Astrocyte of the hippocampus (primary cell): Measurements from ENCODE around the gene OR9Q2.
"Not testable (repeated sequence)": the region's sequence is repeated elsewhere in the genome, so short reads cannot be mapped to it uniquely, and the experiment has no call there.

ENCODE experiments used
- DNase-seq: peaks from one replicate; pipeline ENCODE4 v3.0.0; 2011; ENCODE audit warnings: low read depth, low spot score

OR9Q2 gene, protein sequence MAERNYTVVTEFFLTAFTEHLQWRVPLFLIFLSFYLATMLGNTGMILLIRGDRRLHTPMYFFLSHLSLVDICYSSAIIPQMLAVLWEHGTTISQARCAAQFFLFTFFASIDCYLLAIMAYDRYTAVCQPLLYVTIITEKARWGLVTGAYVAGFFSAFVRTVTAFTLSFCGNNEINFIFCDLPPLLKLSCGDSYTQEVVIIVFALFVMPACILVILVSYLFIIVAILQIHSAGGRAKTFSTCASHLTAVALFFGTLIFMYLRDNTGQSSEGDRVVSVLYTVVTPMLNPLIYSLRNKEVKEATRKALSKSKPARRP

DNA sequence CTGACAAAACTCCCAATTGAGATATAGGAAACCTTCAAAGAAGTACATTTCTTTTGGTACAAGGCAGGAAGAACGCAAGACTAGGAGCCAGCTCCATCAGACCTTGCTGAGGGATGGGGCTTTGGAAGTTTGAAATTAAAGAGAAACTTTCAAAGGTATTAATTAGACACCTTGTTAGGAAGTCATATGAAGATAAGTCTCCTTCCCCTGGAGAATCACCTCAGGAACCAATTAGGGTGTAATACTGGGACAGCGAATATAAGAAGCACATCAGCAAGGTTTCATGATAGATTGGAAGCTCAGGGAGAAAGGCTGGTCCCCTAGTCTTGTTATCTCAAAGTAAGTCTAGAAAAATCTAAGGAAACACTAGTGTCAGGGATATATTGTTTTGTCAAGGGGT, at the start of gene OR9Q2:
Gene OR9Q2 (plus strand): TSS at position 301 of the 400 bp plus-strand sequence. CDS start 1,421 bp downstream, outside the sequence.
- no peak for DNase-seq

DNA sequence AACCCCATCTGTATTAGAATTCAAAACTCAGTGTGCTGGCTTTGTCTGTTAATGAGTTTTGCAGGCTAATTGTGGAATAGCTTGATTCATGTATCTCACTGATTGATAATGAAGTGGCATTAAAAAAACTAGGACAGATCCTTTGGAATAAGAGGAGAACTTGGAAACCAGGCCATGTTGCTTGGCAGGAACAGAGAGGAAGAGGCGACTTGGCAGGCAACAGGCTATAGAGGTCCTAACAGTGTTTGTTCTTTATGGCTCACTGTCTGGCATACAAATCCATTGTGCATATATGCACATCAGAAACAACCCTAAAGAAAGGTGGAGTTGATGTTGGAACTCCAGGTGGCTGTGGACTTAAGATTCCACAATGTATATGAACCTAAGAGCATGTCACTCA, 46.1 kb upstream of the OR9Q2 start:
- no peak for DNase-seq

DNA sequence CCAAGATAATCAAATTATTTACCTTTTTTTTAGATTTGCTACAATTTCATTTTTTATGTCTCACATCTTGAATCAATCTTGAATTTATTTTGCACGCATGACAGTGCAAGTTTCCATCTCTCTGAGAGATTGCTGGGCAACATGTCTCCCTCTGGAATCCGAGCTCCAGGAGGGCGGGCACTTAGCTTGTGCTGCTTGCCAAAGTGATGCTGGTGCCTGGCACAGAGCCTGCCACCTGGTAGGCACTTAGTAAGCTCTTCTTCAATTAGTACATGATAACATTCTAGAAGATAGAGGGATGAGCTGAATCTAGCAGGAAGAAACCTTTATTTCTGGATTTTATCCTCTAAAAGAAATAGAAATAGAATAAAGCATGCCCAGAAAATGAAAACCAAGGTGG, 36.1 kb upstream of the OR9Q2 start:
- no peak for DNase-seq

DNA sequence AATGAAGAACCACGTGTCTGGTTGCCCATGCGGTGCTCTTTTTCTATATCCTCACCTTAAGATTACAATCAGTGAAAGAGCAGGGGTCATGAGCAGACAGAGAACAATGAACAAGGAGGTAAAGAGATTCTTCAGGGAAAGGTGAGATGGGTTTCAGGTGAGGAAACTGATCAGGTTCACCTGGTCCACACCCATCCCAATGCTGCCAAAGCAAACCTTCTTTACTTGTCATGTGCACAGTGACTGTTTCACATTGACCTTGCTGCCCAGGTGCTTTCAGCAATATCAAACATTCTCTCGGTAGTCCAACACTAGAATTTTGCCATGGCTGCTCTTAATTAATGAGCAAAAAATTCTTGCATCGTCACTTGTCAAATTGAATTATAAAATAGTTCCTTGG, 24.5 kb upstream of the OR9Q2 start:
- no peak for DNase-seq

DNA sequence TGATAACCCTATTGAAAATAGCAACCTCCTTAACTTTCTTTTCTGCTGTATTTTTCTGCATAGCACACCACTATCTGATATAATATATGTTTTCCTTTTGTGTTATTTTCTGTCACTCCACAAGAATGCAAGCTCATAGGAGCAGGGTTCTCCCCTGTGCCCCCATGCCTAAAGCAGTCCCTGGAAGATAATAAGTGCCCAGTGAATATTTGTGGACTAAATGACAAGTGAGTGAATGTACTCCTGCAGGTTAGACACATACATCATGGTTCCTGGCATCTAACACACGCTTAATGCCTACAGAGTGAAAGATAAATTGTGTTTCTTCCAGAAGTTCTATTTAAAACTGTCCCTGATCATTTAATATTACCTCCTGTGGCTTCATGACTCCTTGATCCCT, 23.9 kb upstream of the OR9Q2 start:
- DNase-seq: no peak

DNA sequence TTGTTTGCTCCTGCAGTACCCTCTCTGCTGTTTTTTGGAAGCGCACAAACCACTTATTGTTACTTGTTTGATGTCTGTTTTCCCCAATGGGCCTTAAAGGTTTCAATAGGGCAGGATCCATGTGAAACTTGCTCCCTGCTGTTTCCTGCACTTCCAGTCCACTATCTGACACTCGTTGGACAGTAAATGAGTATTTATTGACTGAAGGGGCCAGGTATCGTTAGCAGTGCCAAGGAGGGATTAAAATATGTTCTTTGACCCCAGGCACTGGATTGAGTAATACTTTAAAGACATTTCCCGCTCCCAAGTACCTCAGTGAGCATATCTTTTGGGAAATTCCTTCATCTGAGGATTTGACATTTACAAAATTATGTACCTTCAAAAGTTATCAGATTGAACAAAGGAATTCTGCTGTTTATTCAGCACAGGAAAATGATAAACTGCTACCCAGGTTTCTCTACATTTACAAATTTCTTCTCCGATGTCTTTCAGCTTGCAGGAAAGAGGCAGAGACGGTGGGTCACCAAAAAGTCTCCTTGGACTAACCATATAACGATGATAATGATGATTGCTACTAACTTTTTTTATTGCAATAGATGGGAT, 23.3 kb upstream of the OR9Q2 start:
- no peak for DNase-seq

DNA sequence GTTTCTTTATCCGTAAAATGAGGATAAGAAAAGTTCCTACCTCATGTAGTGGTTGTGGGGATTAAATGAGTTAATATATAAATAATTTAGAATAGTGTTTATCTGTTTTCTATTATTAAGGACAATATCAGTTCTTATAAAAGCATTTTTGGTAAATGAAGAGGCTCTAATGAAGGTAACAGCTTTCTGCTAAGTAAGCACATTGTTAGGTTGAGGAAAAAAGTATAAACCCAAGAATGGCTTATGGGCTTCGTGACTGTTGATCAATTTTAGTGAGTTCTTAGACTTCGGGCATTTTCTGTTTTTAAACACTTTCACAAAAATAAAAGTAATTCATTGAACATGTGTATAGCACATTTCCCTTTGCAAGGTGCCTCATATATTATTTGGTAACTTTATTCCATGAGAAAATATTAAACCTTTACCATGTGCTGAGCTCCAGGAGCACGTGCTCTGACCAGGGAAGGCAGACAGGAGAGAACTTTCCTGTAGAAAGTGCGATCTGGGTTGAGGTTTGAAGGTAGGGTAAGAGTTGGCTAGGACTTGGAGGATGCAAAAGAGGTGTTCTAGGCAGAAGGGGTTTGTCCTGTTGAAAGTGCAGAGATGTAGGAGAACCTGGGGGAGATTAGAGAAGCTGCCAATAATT, 11.3 kb upstream of the OR9Q2 start:
- DNase-seq: no peak

DNA sequence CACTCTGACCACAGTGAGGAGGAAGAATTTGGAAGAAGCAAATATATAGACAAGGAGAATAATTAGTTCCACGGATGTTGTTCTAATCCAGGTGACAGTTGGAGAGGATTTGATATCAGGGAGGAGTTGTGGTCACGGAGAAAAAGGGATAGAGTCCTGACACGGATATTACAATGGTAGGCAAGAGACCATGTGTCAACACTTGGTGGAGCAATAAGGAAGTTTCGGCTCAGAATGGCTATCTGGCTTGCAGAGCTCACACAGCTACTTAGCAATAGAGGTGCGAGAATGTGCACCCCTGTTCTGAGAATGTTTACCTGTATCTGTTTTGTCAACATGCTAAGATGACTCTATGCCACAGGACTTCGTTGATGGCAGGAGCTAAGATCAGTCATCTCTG, 10.4 kb upstream of the OR9Q2 start:
- DNase-seq: no peak

DNA sequence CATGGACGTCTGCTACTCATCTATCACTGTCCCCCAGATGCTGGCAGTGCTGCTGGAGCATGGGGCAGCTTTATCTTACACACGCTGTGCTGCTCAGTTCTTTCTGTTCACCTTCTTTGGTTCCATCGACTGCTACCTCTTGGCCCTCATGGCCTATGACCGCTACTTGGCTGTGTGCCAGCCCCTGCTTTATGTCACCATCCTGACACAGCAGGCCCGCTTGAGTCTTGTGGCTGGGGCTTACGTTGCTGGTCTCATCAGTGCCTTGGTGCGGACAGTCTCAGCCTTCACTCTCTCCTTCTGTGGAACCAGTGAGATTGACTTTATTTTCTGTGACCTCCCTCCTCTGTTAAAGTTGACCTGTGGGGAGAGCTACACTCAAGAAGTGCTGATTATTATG, 9.2 kb upstream of the OR9Q2 start:
- DNase-seq: no peak

DNA sequence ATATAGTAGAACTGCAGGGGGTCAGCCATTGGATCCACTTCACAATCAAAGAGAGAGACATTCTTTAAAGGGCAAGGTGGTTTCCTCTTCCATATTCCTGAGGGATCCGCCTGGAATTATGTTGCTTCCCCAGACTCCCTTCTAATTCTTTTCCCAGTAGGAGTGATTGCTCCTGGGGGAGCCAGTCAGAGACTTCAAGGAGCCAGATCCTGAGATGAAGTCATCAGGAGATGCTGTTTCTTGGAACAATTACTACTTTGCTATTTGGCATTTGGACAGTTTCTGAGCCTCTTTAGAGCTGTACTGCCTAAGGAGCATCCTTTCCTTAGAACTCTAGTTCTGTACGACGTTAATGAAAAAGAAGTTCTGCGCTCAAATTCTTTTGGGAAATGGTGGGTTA, 1.9 kb upstream of the OR9Q2 start:
- no peak for DNase-seq

DNA sequence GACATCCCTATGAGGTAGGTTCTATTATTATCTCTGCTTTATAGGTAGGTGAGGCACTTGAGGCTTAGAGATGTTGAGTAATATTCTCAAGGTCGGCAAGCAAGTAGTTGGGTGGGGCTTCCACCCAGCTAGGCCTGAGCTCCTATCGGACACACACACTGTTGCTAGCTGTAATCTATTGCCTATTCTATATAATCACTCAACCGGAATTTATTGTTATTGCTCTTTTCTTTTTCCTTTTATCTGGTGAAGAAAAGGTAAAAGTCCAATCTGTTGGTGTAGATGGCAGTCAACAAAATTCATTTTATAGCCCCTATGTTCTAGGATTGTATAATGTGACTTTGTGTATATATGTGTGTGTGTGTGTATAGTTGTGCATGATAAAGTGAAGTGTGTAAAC, 3.4 kb downstream of the OR9Q2 start:
- no peak for DNase-seq

DNA sequence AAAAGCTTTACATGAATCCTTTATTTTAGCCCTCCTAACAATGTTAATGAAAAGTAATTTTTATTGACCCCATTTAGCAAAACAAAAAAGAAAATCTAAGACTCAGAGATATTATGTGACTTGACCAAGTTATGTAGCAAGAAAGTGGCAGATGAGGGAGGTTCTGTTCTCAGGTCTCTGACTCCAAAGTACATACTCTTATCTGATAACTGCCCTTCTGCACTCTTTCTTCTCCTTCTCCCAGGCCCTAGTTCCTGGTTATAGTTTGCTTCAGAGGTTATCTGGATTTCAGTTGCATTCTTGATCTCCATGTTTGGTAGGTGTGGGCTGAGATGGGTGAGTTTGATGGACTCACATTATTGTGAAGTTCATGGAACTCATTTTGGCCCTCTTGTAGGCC, 4.5 kb downstream of the OR9Q2 start:
- no peak for DNase-seq

DNA sequence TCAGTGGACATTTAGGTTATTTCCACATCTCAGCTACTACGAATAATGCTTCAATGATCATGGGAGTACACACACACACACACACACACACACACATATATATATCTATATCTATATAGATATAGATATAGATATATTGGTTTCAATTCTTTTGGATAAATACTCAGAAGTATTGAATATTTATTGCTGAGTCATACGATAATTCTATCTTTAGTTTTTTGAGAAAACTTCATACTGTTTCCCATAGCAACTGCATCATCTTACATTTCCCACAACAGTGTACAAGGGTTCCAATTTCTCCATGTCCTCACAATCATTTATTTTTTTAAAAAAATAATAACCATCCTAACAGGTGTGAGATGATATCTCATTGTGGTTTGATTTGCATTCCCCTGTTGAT, 7.1 kb downstream of the OR9Q2 start:
- no peak for DNase-seq

DNA sequence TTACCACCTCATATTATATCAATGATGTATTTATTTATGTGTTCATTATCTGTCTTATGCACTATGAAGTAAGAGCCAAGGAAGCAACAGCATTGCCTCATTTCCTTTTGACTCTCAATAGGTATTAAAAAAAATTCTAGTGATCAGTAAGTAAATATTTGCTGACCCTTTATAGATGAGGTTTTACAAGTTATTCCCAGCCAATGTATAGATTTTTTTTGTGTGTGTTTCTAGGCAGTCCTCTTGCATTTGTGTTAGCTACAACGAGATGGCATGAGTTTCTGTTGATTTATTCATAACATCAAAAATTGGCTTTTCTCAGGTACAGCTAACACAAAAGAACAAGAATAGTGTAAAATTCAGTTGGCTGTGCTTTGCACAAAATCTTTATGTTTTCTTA, 10.4 kb downstream of the OR9Q2 start:
- DNase-seq: no peak

DNA sequence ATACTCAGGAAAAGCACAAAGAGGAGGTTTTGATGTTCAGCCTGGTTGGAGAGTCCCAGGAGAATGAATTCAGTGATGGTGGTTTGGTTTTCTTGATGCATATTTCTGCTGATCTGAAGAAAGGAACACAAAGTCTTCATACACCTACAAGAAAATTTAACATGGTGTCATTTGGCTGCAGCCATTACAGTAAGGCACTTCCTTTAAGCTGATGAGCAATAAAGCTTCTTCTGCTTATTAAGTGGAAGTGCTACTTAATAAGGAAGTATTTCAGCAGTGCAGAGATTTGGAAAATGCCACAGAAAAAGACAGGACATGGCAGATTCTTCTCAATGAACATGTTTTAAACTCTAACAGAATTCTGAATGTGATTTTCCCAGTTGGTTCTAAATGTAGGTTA, 15.2 kb downstream of the OR9Q2 start, which contains the start of gene OR1S2:
Gene OR1S2 (minus strand): TSS at position 101 of the 400 bp plus-strand sequence. CDS start 0 bp downstream, at position 101.
- DNase-seq: no peak

DNA sequence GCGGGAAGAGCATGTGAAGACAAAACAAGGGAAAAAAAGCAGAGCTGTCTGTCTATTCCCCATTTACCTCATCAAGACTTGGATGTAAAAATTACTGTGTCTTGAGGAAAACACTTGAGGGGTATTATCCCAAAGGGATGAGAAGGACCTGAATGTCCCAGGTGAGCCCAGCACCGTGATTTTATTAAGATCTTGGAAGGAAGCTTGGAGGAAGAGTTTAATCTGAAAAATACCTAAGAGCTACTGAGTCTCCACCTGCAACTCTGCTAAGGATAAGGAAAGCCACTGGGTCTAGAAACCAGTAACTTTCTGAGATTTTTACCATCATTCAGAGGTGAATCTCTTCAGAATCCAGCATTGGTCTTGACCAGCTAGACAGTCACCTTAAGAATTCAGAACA, 23.6 kb downstream of the OR9Q2 start, which contains the start of gene OR1S1:
Gene OR1S1 (plus strand): TSS at position 301 of the 400 bp plus-strand sequence.
- DNase-seq: not testable (repeated sequence)

DNA sequence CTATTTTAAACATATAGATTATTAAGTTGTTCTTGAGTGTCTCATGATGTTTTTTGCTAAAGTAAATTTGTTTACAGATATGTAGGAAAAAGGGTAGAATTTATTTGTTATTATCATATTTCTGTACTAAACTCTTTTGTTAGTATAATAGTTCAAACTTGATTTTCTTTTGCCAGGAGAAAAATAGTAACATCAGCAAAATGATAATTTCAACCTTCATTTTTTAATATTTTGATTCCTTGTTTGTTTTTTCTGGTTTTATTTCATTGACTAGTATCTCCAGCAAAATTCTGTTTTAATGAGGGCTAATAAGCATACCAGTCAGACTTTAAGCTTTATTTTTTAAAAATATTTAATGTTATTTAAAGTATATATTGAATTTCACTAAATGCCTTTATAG, 27.6 kb downstream of the OR9Q2 start:
- no peak for DNase-seq

DNA sequence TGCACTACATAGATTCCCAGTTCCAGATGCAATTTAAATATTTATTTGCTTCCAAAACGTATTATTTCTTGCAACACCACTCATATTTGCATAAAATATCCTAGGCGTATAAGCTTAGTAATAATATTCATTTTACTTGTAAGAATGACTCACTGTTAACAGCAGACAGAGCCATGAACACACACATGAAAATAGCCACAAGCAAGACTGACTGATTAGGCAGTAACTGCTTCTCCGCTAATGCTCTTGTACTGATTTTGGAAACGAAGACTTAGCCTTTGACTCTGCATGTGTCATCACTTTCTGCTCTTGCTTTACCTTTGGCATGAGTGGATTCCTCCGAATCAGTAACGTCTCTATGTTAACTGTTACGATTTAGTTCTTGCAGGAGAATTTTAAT, 33.9 kb downstream of the OR9Q2 start:
- DNase-seq: no peak

DNA sequence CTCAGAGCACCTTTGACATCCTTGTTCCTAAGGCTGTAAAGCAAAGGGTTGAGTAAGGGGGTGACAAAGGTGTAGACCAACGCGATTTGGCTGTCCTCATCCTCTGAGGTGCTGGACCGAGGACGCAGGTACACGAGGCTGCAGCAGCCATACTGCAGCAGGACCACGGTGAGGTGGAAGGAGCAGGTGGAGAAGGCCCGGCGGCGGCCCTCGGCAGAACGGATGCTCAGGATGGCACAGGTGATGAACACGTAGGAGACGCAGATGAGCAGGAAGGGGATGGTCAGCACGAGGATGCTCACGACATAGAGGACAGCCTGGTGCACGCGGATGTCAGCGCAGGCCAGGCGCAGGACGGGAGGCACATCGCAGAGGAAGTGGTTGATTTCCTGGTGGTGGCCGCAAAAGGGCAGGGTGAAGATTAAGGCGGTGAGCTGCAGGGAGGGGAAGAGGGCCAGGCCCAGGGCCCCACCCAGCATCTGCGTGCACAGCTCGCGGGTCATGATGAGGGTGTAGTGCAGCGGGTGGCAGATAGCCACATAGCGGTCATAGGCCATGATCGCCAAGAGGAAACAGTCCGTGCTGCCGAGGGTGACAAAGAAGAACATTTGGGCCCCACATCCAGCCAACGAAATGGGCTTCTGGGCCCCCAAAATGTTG, 39.2 kb downstream of the OR9Q2 start:
- no peak for DNase-seq
